Measurements from ENCODE around the gene NLGN1.

NLGN1 gene

DNA sequence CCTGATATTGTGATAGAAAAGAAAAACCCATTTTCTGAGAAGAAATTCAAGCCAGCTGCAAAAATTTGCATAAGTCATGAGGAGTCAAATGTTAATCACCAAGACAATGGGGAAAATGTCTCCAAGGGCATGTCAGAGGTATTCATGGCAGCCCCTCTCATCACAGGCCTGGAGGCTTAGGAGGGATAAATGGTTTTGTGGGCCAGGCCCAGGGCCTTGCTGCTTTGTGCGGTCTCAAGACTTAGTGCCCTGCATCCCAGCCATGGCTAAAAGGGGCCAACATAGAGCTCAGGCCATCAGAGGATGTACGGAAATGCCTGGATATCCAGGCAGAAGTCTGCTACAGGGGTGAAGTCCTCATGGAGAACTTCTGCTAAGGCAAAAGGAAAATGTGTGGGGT lies 631.1 kb downstream of the NLGN1 start:
- no peak for TF ChIP-seq CTCF (IDR thresholded peaks at IDR 0.05; ENCODE audit: low read depth, low read length, missing control alignments)
- no peak for DNase-seq
- no peak overlapping the region for H3K27ac ChIP-seq
- in situ Hi-C loops (cut with HindIII; ENCODE audit: low pct_ligation_motif_present, low sequenced_read_pairs), result no loop called here
- no peaks in the 10 kb centered on the region for H3K36me3 ChIP-seq (replicated peaks)
- no peaks in the 10 kb centered on the region for H3K27me3 ChIP-seq (replicated peaks)
- no peak overlapping the region for H3K4me3 ChIP-seq (ENCODE audit: low read depth, low read length)

GRCh38 chr3:174035328-174035886 lies 637.9 kb downstream of the NLGN1 start:
- Histone ChIP-seq H3K27me3 (replicated peaks) (no peaks in the 10 kb centered on the region), H3K27ac (no peak overlapping the region), H3K4me3 (ENCODE audit: low read depth, low read length) (no peak overlapping the region), H3K36me3 (replicated peaks) (no peaks in the 10 kb centered on the region)
- in situ Hi-C loops (cut with HindIII; ENCODE audit: low pct_ligation_motif_present, low sequenced_read_pairs), result no loop called here
- TF ChIP-seq CTCF (IDR thresholded peaks at IDR 0.05; ENCODE audit: low read depth, low read length, missing control alignments), result no peak
- DNase-seq, result no peak

- no peak for DNase-seq
- no peaks in the 10 kb centered on the region for H3K27me3 ChIP-seq (replicated peaks)
- no peak overlapping the region for H3K4me3 ChIP-seq (ENCODE audit: low read depth, low read length)
- in situ Hi-C loops (cut with HindIII; ENCODE audit: low pct_ligation_motif_present, low sequenced_read_pairs), result no loop called here
- no peak overlapping the region for H3K27ac ChIP-seq
- no peaks in the 10 kb centered on the region for H3K36me3 ChIP-seq (replicated peaks)
- no peak for TF ChIP-seq CTCF (IDR thresholded peaks at IDR 0.05; ENCODE audit: low read depth, low read length, missing control alignments)
These were observed 648.8 kb downstream of the NLGN1 start for GRCh38 chr3:174046311-174046710.

DNA sequence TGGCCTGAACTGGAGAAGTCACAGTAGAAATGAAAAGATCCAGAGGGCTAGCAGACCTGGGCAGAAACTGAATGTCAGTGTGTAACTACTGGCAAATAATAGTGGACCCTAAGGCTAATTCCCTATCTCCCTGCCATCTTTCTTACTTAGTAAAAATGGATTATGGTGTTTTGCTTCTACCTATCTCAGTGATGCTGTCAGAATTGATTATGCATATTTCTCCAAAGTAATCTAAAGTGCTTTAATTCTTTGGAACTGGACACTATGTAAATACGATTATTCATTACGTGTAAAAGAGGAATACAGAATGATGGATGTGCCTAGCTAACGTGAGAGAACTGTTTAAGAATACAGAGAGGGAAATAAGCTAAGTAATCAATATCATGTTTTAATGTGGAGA lies 651.9 kb downstream of the NLGN1 start:
- no peak for DNase-seq
- Histone ChIP-seq H3K36me3 (replicated peaks) (no peaks in the 10 kb centered on the region), H3K27me3 (replicated peaks) (no peaks in the 10 kb centered on the region), H3K27ac (no peak overlapping the region), H3K4me3 (ENCODE audit: low read depth, low read length) (no peak overlapping the region)
- TF ChIP-seq CTCF (IDR thresholded peaks at IDR 0.05; ENCODE audit: low read depth, low read length, missing control alignments), result no peak
- in situ Hi-C loops (cut with HindIII; ENCODE audit: low pct_ligation_motif_present, low sequenced_read_pairs), result no loop called here

DNA sequence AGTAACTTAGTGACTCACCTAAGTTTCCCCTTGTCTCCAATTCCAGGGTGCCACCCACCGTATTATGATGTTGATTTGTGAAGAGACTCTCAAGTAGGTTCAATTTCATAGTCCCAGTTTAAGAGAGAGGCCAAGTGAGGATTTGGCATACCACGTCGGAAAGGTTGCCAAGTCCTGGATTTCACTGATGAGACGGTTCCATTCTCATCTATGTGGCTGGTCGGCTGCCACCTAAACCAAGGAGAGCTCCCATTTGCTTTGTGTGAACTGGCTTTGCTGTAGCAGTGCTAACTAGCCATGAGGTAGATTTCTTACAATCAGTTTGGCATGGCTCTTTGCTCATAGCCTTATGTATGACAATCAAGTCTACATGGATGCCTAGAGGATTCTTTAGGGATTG lies 653.6 kb downstream of the NLGN1 start:
- Histone ChIP-seq H3K27me3 (replicated peaks) (no peaks in the 10 kb centered on the region), H3K27ac (no peak overlapping the region), H3K4me3 (ENCODE audit: low read depth, low read length) (no peak overlapping the region), H3K36me3 (replicated peaks) (no peaks in the 10 kb centered on the region)
- no peak for TF ChIP-seq CTCF (IDR thresholded peaks at IDR 0.05; ENCODE audit: low read depth, low read length, missing control alignments)
- DNase-seq, result no peak
- in situ Hi-C loops (cut with HindIII; ENCODE audit: low pct_ligation_motif_present, low sequenced_read_pairs), result no loop called here

- in situ Hi-C loops (cut with HindIII; ENCODE audit: low pct_ligation_motif_present, low sequenced_read_pairs), result no loop called here
- DNase-seq, result no peak
- Histone ChIP-seq H3K4me3 (ENCODE audit: low read depth, low read length) (no peak overlapping the region), H3K27ac (no peak overlapping the region), H3K36me3 (replicated peaks) (no peaks in the 10 kb centered on the region), H3K27me3 (replicated peaks) (no peaks in the 10 kb centered on the region)
- TF ChIP-seq CTCF (IDR thresholded peaks at IDR 0.05; ENCODE audit: low read depth, low read length, missing control alignments), result no peak
These were observed 661.3 kb downstream of the NLGN1 start for GRCh38 chr3:174058804-174059203.

Data from brain microvascular endothelial cell (primary cell).